HepG2 (cell line): ENCODE data around the gene SPNS2. TPM values are rescaled to one million over a fixed set of nuclear protein-coding genes. Genes with fewer than 3 reads are reported as not detected.
A peak's percentile ranks its signal among the peaks of the same experiment; 100 is the strongest.

ENCODE experiments used
- ATAC-seq: fragments of 200-7000 bp; cut with Tn5 transposase; 3 replicates; pipeline ENCODE4 v1.9.1; 2020; ENCODE audit warnings: mild to moderate bottlenecking, moderate library complexity
- BruUV-seq: library from RNA; stranded (reverse); fragments of 400-500 nt; replicated peaks from 2 replicates; lab custom pipeline; 2021; lab: Mats Ljungman, UMichigan
- CTCF ChIA-PET: fragments of 300-600 bp; formaldehyde crosslinking; extraction: SDS; loops from one replicate; lab custom pipeline; 2021; ENCODE audit warnings: low total read pairs, inconsistent platforms, low intra/inter-chr PET ratio; lab: Yijun Ruan, JAX
- POLR2A ChIA-PET: fragments of 350-600 bp; sonication (Branson Sonifier 250); formaldehyde crosslinking; loops from one replicate; lab custom pipeline; 2020; ENCODE audit warnings: antibody characterized with exemption, inconsistent platforms; lab: Yijun Ruan, JAX
- DNase-seq: peaks from one replicate; pipeline ENCODE4 v3.0.0-alpha.2; 2015; ENCODE audit warnings: low spot score
- FAIRE-seq: peaks from 3 replicates; lab custom pipeline; 2011; peaks lifted over from hg19 to GRCh38; lab: Jason Lieb, UNC
- H2AFZ ChIP-seq: one replicate; pipeline ENCODE4 v1.6.1; 2011; ENCODE audit warnings: low read length, inconsistent platforms
- H3K27ac ChIP-seq: fragments of 300-600 bp; 3 replicates; pipeline ENCODE4 v1.8.0; 2011; ENCODE audit warnings: mixed run types, mild to moderate bottlenecking, mixed read lengths, low read length, inconsistent platforms; ENCODE audit not compliant: insufficient read depth; ENCODE audit errors: extremely low read length
- H3K27me3 ChIP-seq, 2 experiments: fragments of 200-600 bp in 1 of 2; 2 replicates in 1 of 2; 3 replicates in 1 of 2; pipeline versions ENCODE4 v1.6.0 to v1.8.0; 2011; ENCODE audit warnings: low read length in 2 of 2, mild to moderate bottlenecking in 2 of 2, moderate library complexity in 2 of 2, inconsistent platforms in 1 of 2; ENCODE audit not compliant: insufficient read depth in 2 of 2, control insufficient read depth in 1 of 2
- H3K36me3 ChIP-seq, 2 experiments: fragments of 200-600 bp in 1 of 2; replicated peaks in 1 of 2; 2 replicates in 1 of 2; 3 replicates in 1 of 2; pipeline versions ENCODE4 v1.5.1 to v1.8.0; 2011; ENCODE audit warnings: low read length in 2 of 2, inconsistent platforms in 1 of 2; ENCODE audit not compliant: insufficient read depth in 2 of 2, control insufficient read depth in 1 of 2
- H3K4me1 ChIP-seq: 2 replicates; pipeline ENCODE4 v1.5.1; 2012; ENCODE audit warnings: low read length, inconsistent platforms; ENCODE audit not compliant: insufficient read depth
- H3K4me2 ChIP-seq: 2 replicates; pipeline ENCODE4 v1.6.0; 2011; ENCODE audit warnings: low read depth, low read length, inconsistent platforms
- H3K4me3 ChIP-seq, 3 experiments: fragments of 200-600 bp in 1 of 3; sonication (generic), shearing (Covaris generic) in 1 of 3; replicated peaks in 1 of 3; 2 replicates each; pipeline ENCODE4 v1.5.1; 2011 to 2016; ENCODE audit warnings: low read length in 3 of 3, inconsistent platforms in 2 of 3, low read depth in 2 of 3, mild to moderate bottlenecking in 2 of 3, control low read depth in 1 of 3, mixed read lengths in 1 of 3; ENCODE audit not compliant: insufficient read depth in 1 of 3
- H3K79me2 ChIP-seq: one replicate; pipeline ENCODE4 v1.6.1; 2011; ENCODE audit warnings: low read length, inconsistent platforms; ENCODE audit not compliant: insufficient read depth
- H3K9ac ChIP-seq: 2 replicates; pipeline ENCODE4 v1.6.0; 2011; ENCODE audit warnings: mild to moderate bottlenecking, low read depth, low read length, inconsistent platforms; ENCODE audit not compliant: insufficient read depth
- H3K9me3 ChIP-seq: 2 replicates; pipeline ENCODE4 v1.5.1; 2012; ENCODE audit warnings: mild to moderate bottlenecking, low read length
- H4K20me1 ChIP-seq: 2 replicates; pipeline ENCODE4 v1.6.0; 2011; ENCODE audit warnings: inconsistent platforms, mild to moderate bottlenecking, low read length, moderate library complexity; ENCODE audit not compliant: insufficient read depth
- ADNP ChIP-seq: sonication (generic); formaldehyde crosslinking; IDR thresholded peaks from 2 replicates; pipeline ENCODE4 v1.4.0; 2020; ENCODE audit warnings: missing genetic modification reagents
- BRD4 ChIP-seq: sonication (generic); formaldehyde crosslinking; IDR thresholded peaks from 2 replicates; pipeline ENCODE4 v1.4.0; 2020; ENCODE audit warnings: missing genetic modification reagents
- CENPBD1 ChIP-seq: sonication (generic); formaldehyde crosslinking; IDR thresholded peaks from 2 replicates; pipeline ENCODE4 v1.8.0; 2022; ENCODE audit warnings: missing genetic modification reagents, low read depth, mild to moderate bottlenecking, borderline replicate concordance
- HMG20A ChIP-seq: IDR thresholded peaks from 2 replicates; pipeline ENCODE4 v1.6.1; 2016; ENCODE audit warnings: borderline replicate concordance
- HMGXB3 ChIP-seq: sonication (generic); formaldehyde crosslinking; IDR thresholded peaks from 2 replicates; pipeline ENCODE4 v1.4.0; 2020; ENCODE audit warnings: missing genetic modification reagents, borderline replicate concordance
- KAT8 ChIP-seq: IDR thresholded peaks from 2 replicates; pipeline ENCODE4 v1.6.1; 2016; ENCODE audit warnings: missing genetic modification reagents, missing compliant biosample characterization
- NFE2L2 ChIP-seq: fragments of 150-350 bp; IDR thresholded peaks from 2 replicates; pipeline ENCODE4 v1.6.1; 2014; ENCODE audit warnings: low read length
- SP4 ChIP-seq: sonication (generic); formaldehyde crosslinking; IDR thresholded peaks from 2 replicates; pipeline ENCODE4 v1.8.1; 2023; ENCODE audit warnings: mild to moderate bottlenecking, missing genetic modification reagents
- TARDBP ChIP-seq: sonication (generic); formaldehyde crosslinking; IDR thresholded peaks from 2 replicates; pipeline ENCODE4 v1.8.0; 2022; ENCODE audit warnings: mild to moderate bottlenecking, missing genetic modification reagents
- ZBTB2 ChIP-seq: sonication (generic); formaldehyde crosslinking; IDR thresholded peaks from 2 replicates; pipeline ENCODE4 v1.8.0; 2022; ENCODE audit warnings: low read depth, missing genetic modification reagents
- ZBTB34 ChIP-seq: sonication (generic); formaldehyde crosslinking; IDR thresholded peaks from 2 replicates; pipeline ENCODE4 v1.8.0; 2022; ENCODE audit warnings: mild to moderate bottlenecking, missing genetic modification reagents
- ZFP82 ChIP-seq: sonication (generic); formaldehyde crosslinking; IDR thresholded peaks from 2 replicates; pipeline ENCODE4 v1.5.1; 2020; ENCODE audit warnings: mild to moderate bottlenecking, missing genetic modification reagents, borderline replicate concordance
- ZFY ChIP-seq: sonication (generic); formaldehyde crosslinking; IDR thresholded peaks from 2 replicates; pipeline ENCODE4 v1.4.0; 2020; ENCODE audit warnings: missing genetic modification reagents
- ZNF446 ChIP-seq: sonication (generic); formaldehyde crosslinking; IDR thresholded peaks from 2 replicates; pipeline ENCODE4 v1.5.0; 2020; ENCODE audit warnings: mild to moderate bottlenecking, missing genetic modification reagents
- ZNF558 ChIP-seq: sonication (generic); formaldehyde crosslinking; IDR thresholded peaks from 2 replicates; pipeline ENCODE4 v1.9.0; 2022; ENCODE audit warnings: mild to moderate bottlenecking, missing genetic modification reagents, borderline replicate concordance
- ZNF773 ChIP-seq: sonication (generic); formaldehyde crosslinking; IDR thresholded peaks from 2 replicates; pipeline ENCODE4 v1.4.0; 2020; ENCODE audit warnings: missing genetic modification reagents, borderline replicate concordance
- WGBS: methylation state at CpG from one replicate; pipeline ENCODE4 v1.1.6; 2017; ENCODE audit warnings: low lambda C conversion rate; 5-methylcytosine and 5-hydroxymethylcytosine counted together
- in situ Hi-C: cut with HindIII; loops from 2 replicates; pipeline ENCODE4 v1.10.0; 2017; ENCODE audit warnings: low pct_unique_long_range_greater_than_20kb; ENCODE audit not compliant: extremely low pct_ligation_motif_present
- intact Hi-C: fragments of 100-400 bp; cut with micrococcal nuclease; formaldehyde crosslinking; loops from one replicate; pipeline ENCODE4 v1.10.0; 2022; ENCODE audit not compliant: unreplicated experiment
- polyA plus RNA-seq, 8 experiments: library from polyadenylated mRNA; depleted of rRNA in 3 of 8; stranded (reverse) in 7 of 8; unstranded in 1 of 8; fragments of >200 nt; fragmentation: Illumina TruSeq in 4 of 8; extraction: Trizol in 4 of 8; gene quantifications; 2 replicates each; pipeline versions ENCODE4 v1.2.1 to v1.2.3, GENCODE V29; 2011 to 2016; ENCODE audit warnings: low read depth in 4 of 8, missing spikeins in 1 of 8, mixed read lengths in 1 of 8; ENCODE audit not compliant: insufficient read depth in 1 of 8
- total RNA-seq, 5 experiments: library from RNA; depleted of rRNA; stranded (reverse); fragments of >200 nt; fragmentation: Illumina TruSeq; extraction: Trizol; gene quantifications; 2 replicates each; pipeline ENCODE4 v1.2.3, GENCODE V29; 2016; ENCODE audit warnings: low read depth in 1 of 5

SPNS2 gene
- total and polyA plus RNA-seq, 2 of the 13 experiments (the other 11 are each of a cell fraction or from before 2014, with no cell fraction given) = 0.01 TPM; not detected in 1

- Histone ChIP-seq H4K20me1 (no peaks in the 10 kb centered on the region), H3K4me1 (peaks cover 52% of the 10 kb centered on the region), H3K9me3 (no peaks in the 10 kb centered on the region), H2AFZ (peak overlapping the region; percentile 80), H3K27me3 (no peaks in the 10 kb centered on the region), H3K4me2 (peak overlapping the region; percentile 99), H3K79me2 (peaks cover 16% of the 10 kb centered on the region), H3K27ac (peak overlapping the region; percentile 69), H3K36me3 (peaks cover 11 to 24% of the 10 kb centered on the region in 2 experiments; a peak in 4 of 5 replicates), H3K4me3 (peak overlapping the region; percentile 56 to 95 (median 87)), H3K9ac (peak overlapping the region; percentile 78)
- intact Hi-C loops = no loop called here
- no TSS peak for BruUV-seq
- 0 out of 3 replicates have a peak, but pooled peaks have one; percentile 3 for ATAC-seq
- ChIA-PET POLR2A (interaction anchor here (1.0 to 3.2 kb wide), 10 partner anchors 11 to 92 kb away, joined by 3 to 21 read pairs (median 6); partner anchors contain the start of genes SMTNL2 and SPNS2), CTCF (no interaction called here)
- 43% methylated on average over 17 of the region's 17 CpGs for WGBS
- in situ Hi-C loops = loop anchor here (10.0 kb wide), 1 partner anchor 339 kb away; the partner anchor contains the start of gene C17orf107
- FAIRE-seq = no peak
- DNase-seq = no peak
- TF ChIP-seq ZNF558 = no peak
- no peak for TF ChIP-seq ZBTB2 (CRISPR knock-in tag)
- 0 out of 2 replicates have a peak, but pooled peaks have one; percentile 25 for TF ChIP-seq ZBTB34 (CRISPR knock-in tag)
- no peak for TF ChIP-seq ZNF446
- TF ChIP-seq ZNF773 = no peak
- TF ChIP-seq CENPBD1 (CRISPR knock-in tag) = no peak
- TF ChIP-seq HMGXB3 (CRISPR knock-in tag) = no peak
- TF ChIP-seq ZFP82 = 0 out of 2 replicates have a peak, but pooled peaks have one; percentile 58
- TF ChIP-seq KAT8 (CRISPR knock-in tag) = no peak
- 0 out of 2 replicates have a peak, but pooled peaks have one; percentile 19 for TF ChIP-seq TARDBP (CRISPR knock-in tag)
- 0 out of 2 replicates have a peak, but pooled peaks have one; percentile 4 for TF ChIP-seq SP4 (CRISPR knock-in tag)
- no peak for TF ChIP-seq ZFY
- TF ChIP-seq NFE2L2 = no peak
- TF ChIP-seq ADNP (CRISPR knock-in tag) = no peak
- no peak for TF ChIP-seq HMG20A
- TF ChIP-seq BRD4 (CRISPR knock-in tag) = no peak
Measured at GRCh38 chr17:4555873-4556759, 57.4 kb downstream of the SPNS2 start.
